Right ventricle myocardium inferior (tissue), 1 donor: ENCODE data around the gene TMEM108. TPM values are rescaled to one million over a fixed set of nuclear protein-coding genes. Genes with fewer than 3 reads are reported as not detected.

Experiments
- ATAC-seq: fragments of 200-7000 bp; cut with Tn5 transposase; one replicate; pipeline ENCODE4 v1.9.1; 2020; ENCODE audit warnings: mild to moderate bottlenecking, moderate library complexity
- DNase-seq: peaks from one replicate; pipeline ENCODE4 v3.0.0; 2021; ENCODE audit errors: missing footprints
- intact Hi-C: fragments of 100-400 bp; cut with DNase I; formaldehyde crosslinking; loops from one replicate; pipeline ENCODE4 v1.11.0; 2022
- total RNA-seq: library from RNA; stranded (reverse); fragmentation: NEBNext Ultra II Directional; extraction: Animal tissue kit (Norgen Biotek cat#: 25700); gene quantifications from one replicate; pipeline ENCODE4 v1.2.1, GENCODE V29; 2021
- donor health status: DM: no; HTN: yes; CAD: no; lungs with severe emphysema.

The TMEM108 gene
- total RNA-seq, 1 donor from 2014 or later: 2.2 TPM

- ATAC-seq: peak; percentile 22
- intact Hi-C loops: no loop called here
- no peak for DNase-seq
These were observed 374.3 kb downstream of the TMEM108 start for GRCh38 chr3:133412183-133413132.

- DNase-seq (no peak), ATAC-seq (peak; percentile 70)
- intact Hi-C loops: no loop called here
These were observed 375.2 kb downstream of the TMEM108 start for GRCh38 chr3:133413161-133414020.

GRCh38 chr3:133414021-133414392, 375.8 kb downstream of the TMEM108 start:
- no peak for DNase-seq
- no peak for ATAC-seq
- intact Hi-C loops: no loop called here

GRCh38 chr3:133418361-133418760, 380.2 kb downstream of the TMEM108 start:
- intact Hi-C loops: no loop called here
- DNase-seq (no peak), ATAC-seq (no peak)

- DNase-seq (no peak), ATAC-seq (no peak)
- intact Hi-C loops: no loop called here
These were observed 381.1 kb downstream of the TMEM108 start for GRCh38 chr3:133419151-133419909.

GRCh38 chr3:133424937-133425869, 387.0 kb downstream of the TMEM108 start:
- DNase-seq (no peak), ATAC-seq (no peak)
- intact Hi-C loops: no loop called here

GRCh38 chr3:133425898-133426297, 387.7 kb downstream of the TMEM108 start:
- no peak for DNase-seq
- no peak for ATAC-seq
- intact Hi-C loops: no loop called here

GRCh38 chr3:133426721-133427120, 388.5 kb downstream of the TMEM108 start:
- intact Hi-C loops: no loop called here
- ATAC-seq: no peak

GRCh38 chr3:133428552-133428951, 390.4 kb downstream of the TMEM108 start:
- ATAC-seq (no peak), DNase-seq (no peak)

More at GRCh38 chr3:133426721-133427120, 388.5 kb downstream of the TMEM108 start:
- no peak for DNase-seq

GRCh38 chr3:133429063-133429462, 390.9 kb downstream of the TMEM108 start:
- ATAC-seq (no peak), DNase-seq (no peak)
- intact Hi-C loops: no loop called here

More at GRCh38 chr3:133428552-133428951, 390.4 kb downstream of the TMEM108 start:
- intact Hi-C loops: no loop called here

GRCh38 chr3:133439563-133439962, 401.4 kb downstream of the TMEM108 start:
- ATAC-seq: no peak
- no peak for DNase-seq
- intact Hi-C loops: no loop called here

- DNase-seq (no peak), ATAC-seq (no peak)
- intact Hi-C loops: no loop called here
These were observed 402.5 kb downstream of the TMEM108 start for GRCh38 chr3:133440652-133441051.

GRCh38 chr3:133441867-133442270, 403.7 kb downstream of the TMEM108 start:
- no peak for ATAC-seq

GRCh38 chr3:133442518-133442917, 404.3 kb downstream of the TMEM108 start:
- intact Hi-C loops: no loop called here
- ATAC-seq (no peak), DNase-seq (no peak)

More at GRCh38 chr3:133441867-133442270, 403.7 kb downstream of the TMEM108 start:
- intact Hi-C loops: no loop called here
- DNase-seq: no peak

GRCh38 chr3:133443649-133444422, 405.6 kb downstream of the TMEM108 start:
- intact Hi-C loops: no loop called here
- ATAC-seq: no peak

GRCh38 chr3:133444423-133444774, 406.2 kb downstream of the TMEM108 start:
- intact Hi-C loops: no loop called here
- no peak for DNase-seq
- no peak for ATAC-seq

More at GRCh38 chr3:133443649-133444422, 405.6 kb downstream of the TMEM108 start:
- no peak for DNase-seq

- intact Hi-C loops: no loop called here
- DNase-seq: no peak
- ATAC-seq: no peak
These were observed 406.9 kb downstream of the TMEM108 start for GRCh38 chr3:133445108-133445507.
